Measurements from ENCODE around the gene FNDC3B. TPM values are rescaled to one million over a fixed set of nuclear protein-coding genes. Genes with fewer than 3 reads are reported as not detected.

The FNDC3B gene
- total and polyA plus RNA-seq, 4 donors, result 23.3 to 74.2 (median 32.9) TPM

DNA sequence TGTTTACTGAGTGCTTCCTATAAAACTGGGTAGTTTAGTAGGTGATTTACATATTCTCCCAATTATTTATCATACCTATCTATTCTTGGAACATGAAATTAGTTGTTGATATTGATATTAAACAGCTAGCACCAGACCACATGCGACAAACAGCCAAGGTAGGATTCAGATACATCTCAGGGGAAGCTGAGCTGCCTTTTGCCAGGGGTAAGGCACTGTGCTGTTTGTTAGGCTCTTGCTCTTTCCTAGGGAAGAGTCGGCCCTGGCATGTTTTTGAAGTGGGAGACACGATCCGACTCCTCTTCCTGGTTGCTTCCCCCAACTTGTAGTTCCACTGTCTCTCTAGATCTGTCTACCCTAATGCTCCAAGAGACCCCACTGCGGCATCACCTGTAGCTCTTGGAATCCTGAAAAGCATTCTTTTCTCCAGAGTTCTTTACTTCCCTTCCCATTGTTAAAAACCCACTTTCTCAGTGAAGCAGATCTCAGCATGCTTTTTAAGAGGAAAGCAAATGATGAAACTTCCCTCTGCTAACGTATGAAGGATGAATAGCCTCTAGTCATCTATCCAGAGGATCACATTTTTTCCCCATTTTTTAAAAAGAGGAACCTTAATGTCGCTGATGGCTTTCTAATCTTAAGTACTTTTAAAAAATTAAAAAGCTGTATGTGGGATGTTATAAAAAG is 270.5 kb downstream of the FNDC3B start:
- no peak overlapping the region for H3K4me3 ChIP-seq (ENCODE audit: low read depth in 1 of 3, low read length in 3 of 3)
- DNase-seq (ENCODE audit: low spot score), result no peak
- no peak overlapping the region for H3K9ac ChIP-seq (ENCODE audit: low read depth in 1 of 2, low read length in 2 of 2)
- H3K4me1 ChIP-seq (ENCODE audit: control insufficient read depth in 4 of 4, insufficient read depth in 4 of 4, low read length in 3 of 4), result no peaks in the 10 kb centered on the region
- H3K9me3 ChIP-seq (ENCODE audit: control insufficient read depth in 4 of 4, low read length in 3 of 4), result no peaks in the 10 kb centered on the region
- H3K36me3 ChIP-seq (ENCODE audit: control insufficient read depth in 4 of 4, insufficient read depth in 3 of 4, low read depth in 1 of 4, low read length in 3 of 4), result peaks cover 24 to 63% (median 61%) of the 10 kb centered on the region in 4 donors
- 93% methylated on average over 7 of the region's 7 CpGs for WGBS
- H3K27ac ChIP-seq (ENCODE audit: low read depth in 1 of 2, low read length in 2 of 2), result no peak overlapping the region
- no peaks in the 10 kb centered on the region for H3K27me3 ChIP-seq (ENCODE audit: control insufficient read depth in 4 of 4, insufficient read depth in 4 of 4, low read length in 3 of 4)
- TF ChIP-seq YY1 (IDR thresholded peaks at IDR 0.05) (no peak), FOXA1 (IDR thresholded peaks at IDR 0.05) (no peak), HNF4G (IDR thresholded peaks at IDR 0.05) (no peak), JUND (IDR thresholded peaks at IDR 0.05) (no peak), FOXA2 (IDR thresholded peaks at IDR 0.05) (no peak), TAF1 (conservative IDR thresholded peaks at IDR 0.05) (no peak), NR2F2 (IDR thresholded peaks at IDR 0.05) (no peak), EGR1 (IDR thresholded peaks at IDR 0.05; ENCODE audit: low read depth in 2 of 2) (no peak), HNF4A (conservative IDR thresholded peaks at IDR 0.05) (no peak), RAD21 (IDR thresholded peaks at IDR 0.05) (no peak), GABPA (IDR thresholded peaks at IDR 0.05 in 1 of 2, conservative IDR thresholded peaks at IDR 0.05 in 1 of 2) (no peak), SP1 (IDR thresholded peaks at IDR 0.05) (no peak)
- TF ChIP-seq, protein P1, sequence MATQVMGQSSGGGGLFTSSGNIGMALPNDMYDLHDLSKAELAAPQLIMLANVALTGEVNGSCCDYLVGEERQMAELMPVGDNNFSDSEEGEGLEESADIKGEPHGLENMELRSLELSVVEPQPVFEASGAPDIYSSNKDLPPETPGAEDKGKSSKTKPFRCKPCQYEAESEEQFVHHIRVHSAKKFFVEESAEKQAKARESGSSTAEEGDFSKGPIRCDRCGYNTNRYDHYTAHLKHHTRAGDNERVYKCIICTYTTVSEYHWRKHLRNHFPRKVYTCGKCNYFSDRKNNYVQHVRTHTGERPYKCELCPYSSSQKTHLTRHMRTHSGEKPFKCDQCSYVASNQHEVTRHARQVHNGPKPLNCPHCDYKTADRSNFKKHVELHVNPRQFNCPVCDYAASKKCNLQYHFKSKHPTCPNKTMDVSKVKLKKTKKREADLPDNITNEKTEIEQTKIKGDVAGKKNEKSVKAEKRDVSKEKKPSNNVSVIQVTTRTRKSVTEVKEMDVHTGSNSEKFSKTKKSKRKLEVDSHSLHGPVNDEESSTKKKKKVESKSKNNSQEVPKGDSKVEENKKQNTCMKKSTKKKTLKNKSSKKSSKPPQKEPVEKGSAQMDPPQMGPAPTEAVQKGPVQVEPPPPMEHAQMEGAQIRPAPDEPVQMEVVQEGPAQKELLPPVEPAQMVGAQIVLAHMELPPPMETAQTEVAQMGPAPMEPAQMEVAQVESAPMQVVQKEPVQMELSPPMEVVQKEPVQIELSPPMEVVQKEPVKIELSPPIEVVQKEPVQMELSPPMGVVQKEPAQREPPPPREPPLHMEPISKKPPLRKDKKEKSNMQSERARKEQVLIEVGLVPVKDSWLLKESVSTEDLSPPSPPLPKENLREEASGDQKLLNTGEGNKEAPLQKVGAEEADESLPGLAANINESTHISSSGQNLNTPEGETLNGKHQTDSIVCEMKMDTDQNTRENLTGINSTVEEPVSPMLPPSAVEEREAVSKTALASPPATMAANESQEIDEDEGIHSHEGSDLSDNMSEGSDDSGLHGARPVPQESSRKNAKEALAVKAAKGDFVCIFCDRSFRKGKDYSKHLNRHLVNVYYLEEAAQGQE (IDR thresholded peaks at IDR 0.05), result no peak
- TF ChIP-seq, protein P2, sequence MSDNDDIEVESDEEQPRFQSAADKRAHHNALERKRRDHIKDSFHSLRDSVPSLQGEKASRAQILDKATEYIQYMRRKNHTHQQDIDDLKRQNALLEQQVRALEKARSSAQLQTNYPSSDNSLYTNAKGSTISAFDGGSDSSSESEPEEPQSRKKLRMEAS (IDR thresholded peaks at IDR 0.05), result no peak
- TF ChIP-seq, protein P3, sequence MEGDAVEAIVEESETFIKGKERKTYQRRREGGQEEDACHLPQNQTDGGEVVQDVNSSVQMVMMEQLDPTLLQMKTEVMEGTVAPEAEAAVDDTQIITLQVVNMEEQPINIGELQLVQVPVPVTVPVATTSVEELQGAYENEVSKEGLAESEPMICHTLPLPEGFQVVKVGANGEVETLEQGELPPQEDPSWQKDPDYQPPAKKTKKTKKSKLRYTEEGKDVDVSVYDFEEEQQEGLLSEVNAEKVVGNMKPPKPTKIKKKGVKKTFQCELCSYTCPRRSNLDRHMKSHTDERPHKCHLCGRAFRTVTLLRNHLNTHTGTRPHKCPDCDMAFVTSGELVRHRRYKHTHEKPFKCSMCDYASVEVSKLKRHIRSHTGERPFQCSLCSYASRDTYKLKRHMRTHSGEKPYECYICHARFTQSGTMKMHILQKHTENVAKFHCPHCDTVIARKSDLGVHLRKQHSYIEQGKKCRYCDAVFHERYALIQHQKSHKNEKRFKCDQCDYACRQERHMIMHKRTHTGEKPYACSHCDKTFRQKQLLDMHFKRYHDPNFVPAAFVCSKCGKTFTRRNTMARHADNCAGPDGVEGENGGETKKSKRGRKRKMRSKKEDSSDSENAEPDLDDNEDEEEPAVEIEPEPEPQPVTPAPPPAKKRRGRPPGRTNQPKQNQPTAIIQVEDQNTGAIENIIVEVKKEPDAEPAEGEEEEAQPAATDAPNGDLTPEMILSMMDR (IDR thresholded peaks at IDR 0.05; ENCODE audit: low read depth, low read length, missing input control), result no peak
- TF ChIP-seq, protein P4, sequence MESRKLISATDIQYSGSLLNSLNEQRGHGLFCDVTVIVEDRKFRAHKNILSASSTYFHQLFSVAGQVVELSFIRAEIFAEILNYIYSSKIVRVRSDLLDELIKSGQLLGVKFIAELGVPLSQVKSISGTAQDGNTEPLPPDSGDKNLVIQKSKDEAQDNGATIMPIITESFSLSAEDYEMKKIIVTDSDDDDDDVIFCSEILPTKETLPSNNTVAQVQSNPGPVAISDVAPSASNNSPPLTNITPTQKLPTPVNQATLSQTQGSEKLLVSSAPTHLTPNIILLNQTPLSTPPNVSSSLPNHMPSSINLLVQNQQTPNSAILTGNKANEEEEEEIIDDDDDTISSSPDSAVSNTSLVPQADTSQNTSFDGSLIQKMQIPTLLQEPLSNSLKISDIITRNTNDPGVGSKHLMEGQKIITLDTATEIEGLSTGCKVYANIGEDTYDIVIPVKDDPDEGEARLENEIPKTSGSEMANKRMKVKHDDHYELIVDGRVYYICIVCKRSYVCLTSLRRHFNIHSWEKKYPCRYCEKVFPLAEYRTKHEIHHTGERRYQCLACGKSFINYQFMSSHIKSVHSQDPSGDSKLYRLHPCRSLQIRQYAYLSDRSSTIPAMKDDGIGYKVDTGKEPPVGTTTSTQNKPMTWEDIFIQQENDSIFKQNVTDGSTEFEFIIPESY (IDR thresholded peaks at IDR 0.05), result no peak
- TF ChIP-seq, protein P5, sequence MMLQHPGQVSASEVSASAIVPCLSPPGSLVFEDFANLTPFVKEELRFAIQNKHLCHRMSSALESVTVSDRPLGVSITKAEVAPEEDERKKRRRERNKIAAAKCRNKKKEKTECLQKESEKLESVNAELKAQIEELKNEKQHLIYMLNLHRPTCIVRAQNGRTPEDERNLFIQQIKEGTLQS (IDR thresholded peaks at IDR 0.05), result no peak

Measured in liver (tissue), 9 donors.